CD4-positive, alpha-beta T cell treated with Interleukin-21 for 1 hour (primary cell): Measurements from ENCODE around the gene SERTAD1.
"Not testable (repeated sequence)": the region's sequence is repeated elsewhere in the genome, so short reads cannot be mapped to it uniquely, and the experiment has no call there.

ENCODE experiments used
- DNase-seq: peaks from one replicate; pipeline ENCODE4 v3.0.0-alpha.2; 2020

SERTAD1 gene

DNA sequence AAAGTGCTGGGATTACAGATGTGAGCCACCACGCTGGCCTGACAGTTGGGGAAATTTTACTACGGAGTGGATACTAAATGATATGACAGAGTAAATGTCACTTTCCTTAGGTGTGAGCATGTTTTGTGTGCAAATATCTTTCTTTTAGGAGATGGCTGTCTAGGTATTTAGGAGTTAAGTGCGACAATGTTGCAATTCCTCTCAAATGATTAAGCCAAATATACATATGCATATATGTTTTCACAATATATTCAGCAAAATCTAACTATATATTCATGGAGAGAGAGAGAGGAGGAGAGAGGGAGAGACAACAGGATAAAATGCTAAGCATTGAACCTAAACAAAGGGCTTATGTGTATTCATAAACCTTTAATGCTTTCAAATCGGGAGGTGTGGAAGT, 23.7 kb upstream of the SERTAD1 start:
- no peak for DNase-seq

DNA sequence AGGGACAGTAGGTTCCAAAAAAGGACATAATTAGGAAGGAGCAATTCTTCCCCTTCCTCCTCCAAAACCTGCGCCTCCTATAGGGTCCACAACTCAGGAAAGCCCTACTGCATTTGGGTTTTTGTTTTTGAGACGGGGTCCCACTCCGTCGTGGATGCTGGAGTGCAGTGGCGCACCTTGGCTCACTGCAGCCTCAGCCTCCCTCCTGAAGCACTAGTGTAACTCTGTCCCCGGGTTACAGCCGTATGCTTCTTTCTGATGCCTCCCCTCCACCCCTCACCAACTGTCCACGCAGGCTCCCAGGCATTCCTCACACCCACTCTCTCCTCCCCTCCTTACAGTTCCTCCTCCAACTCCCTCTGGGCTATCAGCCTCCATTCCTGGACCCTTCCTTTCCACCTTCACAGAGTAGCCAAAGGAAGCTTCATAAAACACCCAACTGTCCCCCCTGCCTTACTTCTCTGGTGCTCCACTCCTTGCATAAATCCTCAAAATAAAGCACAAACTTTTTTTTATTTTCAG, 20.5 kb upstream of the SERTAD1 start:
- no peak for DNase-seq

DNA sequence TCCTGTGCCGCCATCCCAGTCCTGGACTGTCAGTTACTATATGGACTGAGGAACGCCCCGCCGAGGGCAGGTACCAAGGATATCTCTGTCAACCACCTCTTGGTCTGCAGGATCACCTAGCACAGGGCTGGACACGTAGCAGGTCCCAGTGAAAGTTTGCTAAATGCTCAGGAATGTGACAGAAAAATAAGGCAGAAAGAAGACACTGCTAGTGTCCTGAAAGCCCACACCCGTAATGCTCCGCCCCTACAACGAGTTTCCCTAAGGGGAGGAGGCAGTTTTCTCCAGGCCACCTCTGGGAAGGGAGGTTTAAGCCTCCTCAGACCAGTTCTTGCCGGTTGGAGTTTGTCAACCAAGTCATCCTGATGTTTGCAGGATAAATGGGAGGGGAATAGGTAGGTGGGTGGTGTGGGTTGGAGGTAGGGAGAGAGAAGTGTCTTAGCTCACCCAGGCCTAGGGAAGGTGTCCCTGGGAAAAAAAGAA, 20.0 kb upstream of the SERTAD1 start:
- no peak for DNase-seq

DNA sequence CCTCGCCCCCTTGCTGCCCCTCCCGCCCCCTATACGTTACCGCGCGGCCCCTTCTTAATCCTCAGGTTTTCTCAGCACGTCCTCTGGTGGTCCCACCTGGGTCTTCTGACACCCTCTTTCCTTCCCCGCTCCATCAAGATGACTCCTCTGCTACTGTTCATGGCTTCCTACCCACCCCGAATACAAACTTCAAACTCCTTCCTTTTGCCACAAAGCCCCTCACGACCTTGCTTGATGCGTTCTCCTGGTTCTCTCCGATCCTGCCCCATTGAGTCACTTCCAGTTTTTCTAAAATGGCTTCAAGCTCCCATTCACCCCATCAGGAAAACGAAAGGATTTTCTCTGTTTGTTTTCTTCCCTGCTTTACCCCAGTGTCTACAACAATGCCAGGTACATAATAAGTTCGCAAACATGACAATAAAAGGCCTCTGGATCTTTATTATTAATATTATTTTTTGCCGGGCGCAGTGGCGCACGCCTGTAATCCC, 19.1 kb upstream of the SERTAD1 start:
- no peak for DNase-seq

DNA sequence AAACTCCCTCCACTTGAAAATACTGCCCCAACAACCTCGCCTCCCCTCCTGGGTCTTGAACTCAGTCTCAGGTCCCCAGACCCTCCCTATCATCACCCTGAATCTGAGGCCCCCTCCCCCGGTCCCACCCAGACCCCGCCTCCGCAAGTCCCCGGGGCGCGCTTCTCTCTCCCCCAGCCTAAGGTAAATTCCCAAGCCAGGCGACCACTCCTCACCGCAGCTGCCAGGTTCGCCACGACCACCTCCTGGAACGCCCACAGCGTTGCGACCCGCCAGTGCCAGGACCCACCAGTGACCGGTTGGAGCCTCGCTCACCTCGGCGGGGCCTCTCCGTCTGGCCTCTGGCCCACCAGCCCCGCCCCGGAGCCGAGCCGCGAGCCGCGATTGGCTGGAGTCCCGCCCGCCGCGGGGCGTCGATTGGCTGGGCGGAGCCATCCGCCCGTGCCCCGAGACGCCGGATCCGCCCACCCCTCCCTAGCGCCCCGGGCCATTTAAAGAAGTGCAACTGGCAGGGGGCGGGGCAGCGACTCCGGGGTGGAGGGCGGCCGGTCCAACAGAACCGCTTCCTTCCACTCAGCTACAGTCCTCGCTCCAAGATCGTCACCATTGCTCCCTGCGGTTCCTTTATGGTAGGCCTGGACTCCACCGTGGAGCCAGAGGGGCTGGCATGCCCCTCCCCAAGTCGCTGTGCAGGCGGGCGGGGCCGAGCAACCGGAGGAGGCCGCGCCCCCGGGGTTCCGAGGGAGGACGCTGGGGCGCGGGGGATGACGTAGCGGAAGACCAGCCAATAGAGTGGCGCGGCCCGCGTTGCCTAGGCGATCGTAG, 18.4 kb upstream of the SERTAD1 start, which contains the start of gene SERTAD3:
Gene SERTAD3, minus strand, starts transcription at position 336 of the 825 bp plus-strand sequence. CDS start 2,255 bp downstream, outside the sequence.
- DNase-seq, result peak; percentile 96

DNA sequence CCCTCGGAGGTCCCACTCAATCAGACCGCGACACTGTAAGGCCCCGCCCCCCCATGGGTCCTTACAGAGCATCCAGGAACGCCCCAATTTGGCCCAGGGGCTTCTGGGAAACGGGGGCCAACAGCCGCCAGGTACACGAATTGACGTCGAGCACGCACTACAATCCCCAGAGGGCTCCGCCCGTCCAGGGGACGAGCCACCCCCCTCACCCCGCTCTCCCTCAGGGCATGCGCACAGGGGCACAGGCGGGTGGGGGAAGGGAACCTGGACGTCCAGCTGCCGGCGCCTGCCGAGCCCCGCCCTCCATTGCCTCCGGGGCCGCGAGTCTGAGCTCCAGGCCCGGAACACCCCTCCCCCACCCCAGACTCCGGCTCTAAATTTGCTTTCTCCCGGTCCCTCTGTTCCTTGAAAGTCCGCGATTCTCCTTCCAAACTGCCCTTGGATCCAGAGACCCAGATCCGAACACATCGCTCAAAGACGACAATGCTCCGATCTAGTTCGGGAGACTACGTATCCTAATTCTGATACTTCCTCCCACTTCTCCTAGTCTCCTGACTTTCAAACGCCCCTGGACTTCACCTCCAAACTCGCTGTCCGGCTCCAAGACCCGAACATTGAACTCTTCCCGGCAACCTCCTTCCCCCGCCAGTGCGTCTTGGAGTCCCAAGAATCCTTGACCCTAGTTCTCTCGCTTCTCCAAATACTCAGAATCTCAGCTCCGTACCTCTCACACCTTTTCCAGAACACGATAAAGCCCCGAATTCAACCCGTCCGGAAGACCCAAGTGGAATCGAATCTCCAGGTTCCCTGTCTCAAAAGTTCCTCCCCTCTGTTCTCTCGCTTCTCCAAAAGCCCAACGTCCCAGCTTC, 17.6 kb upstream of the SERTAD1 start:
- peak; percentile 100 for DNase-seq

DNA sequence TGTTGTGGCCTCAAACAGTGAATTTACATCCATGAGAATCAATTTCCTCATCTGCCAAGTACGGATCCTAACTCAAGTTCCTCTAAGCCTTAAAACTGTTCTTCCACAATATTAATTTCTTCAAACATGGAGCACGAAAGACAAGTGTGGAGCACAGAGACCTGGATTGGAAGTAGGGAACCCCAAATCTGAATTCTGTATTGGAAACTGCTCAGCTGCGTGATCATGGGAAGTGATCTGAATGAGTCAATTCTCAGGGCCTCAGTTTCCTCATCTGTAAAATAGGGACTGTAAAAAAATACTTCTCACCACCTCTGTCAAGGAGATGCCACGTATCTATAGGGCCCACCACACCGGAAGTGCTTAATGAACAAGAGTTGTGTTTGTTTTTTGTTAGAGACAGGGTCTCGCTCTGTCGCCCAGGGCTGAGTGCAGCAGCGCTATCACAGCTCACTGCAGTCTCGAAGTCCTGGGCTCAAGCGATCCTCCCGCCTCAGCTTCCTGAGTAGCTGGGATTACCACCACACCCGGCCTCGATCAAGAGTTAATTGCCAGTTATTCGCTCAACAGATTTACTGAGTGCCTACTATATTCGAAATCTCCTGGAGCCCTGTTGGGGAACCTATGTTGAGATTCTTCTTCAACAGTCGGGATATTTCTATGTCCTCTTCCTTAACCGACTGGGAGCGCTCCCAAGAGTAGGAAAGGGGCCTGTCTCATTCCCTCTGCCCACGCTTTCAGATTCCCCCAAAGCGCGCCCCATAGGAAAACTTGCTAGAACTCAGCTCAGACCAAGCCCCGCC, 16.7 kb upstream of the SERTAD1 start:
- no peak for DNase-seq

DNA sequence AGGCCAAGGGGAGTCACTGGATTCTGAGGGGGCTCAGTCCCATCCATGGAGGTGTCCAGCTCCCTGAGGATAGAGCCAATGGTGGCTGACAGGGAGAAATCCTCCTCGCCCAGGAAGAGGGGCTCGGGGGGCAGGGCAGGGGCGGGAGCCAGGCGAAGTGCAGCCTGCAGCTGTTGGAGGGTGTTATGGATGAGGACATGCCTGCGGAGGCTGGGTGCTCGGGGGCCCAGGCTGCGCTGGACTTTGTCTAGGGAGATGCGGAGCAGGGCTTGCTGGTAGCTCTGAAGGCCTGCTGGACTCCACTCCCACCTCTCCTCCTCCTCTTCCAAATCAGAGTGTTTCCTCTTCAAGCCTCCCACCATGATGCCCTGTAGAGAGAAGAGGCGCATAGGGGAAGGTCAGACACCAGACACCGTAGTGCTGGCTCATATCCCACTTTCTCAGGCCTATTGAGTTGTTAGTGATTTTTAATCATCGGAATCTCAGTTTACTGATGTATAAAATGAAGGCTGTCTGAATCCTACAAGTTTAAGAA, 16.0 kb upstream of the SERTAD1 start:
- DNase-seq, result no peak

DNA sequence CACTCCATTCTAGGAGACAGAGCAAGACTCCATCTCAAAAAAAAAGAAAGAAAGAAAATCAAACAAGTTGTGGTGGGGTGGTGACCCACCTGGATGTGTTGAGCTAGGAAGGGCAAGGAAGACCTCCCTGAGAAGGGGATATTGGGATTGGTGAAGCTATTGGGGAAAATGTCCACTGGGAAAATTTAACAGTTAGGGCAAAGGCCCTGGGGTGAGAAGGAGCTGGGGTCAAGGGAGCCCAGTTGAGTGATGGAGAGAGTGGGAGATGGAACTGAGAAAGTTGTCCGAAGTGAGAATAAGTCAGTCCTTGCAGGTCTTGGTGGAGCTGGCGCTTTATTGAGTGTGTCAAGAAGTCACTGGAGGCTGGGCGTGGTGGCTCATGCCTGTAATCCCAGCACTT, 12.5 kb upstream of the SERTAD1 start:
- no peak for DNase-seq

DNA sequence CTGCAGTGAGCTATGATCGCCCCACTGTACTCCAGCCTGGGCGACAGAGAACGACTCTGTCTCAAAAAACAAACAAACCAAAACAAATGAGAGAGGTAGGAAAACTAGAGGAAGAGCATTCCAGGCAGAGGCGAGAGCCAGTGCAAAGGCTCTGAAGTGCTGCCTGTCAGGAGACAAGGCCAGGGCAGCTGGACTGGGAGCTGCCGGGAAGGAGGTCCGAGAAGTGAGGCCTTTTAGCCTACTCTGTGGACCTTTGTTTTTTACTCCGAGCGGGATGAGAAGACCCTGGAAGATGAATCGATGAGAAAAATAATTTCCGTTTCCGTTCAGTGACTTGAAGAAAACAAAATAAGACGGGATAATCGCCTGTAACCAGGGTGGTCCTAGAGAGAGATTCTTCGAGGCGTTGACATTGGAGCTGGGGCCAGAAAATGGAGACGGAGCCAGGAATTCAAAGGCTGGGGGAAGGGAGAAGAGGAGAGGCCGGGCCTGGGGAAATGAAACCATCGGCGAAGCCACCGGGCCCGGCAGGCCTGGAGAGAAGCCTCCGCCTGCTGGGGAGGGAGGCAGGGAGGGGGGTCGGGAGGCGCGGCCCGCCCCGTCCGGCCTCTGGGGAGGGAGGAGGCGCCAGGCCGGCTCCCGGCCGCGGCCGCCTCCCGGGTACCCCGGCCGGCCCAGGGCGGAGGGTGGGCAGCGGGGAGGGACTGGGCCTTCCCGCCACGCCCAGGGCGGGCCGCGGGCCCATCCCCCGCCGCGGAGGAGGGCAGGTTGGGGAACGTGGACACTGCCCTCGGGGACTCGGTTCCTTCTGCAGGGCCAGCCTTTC, 7.8 kb upstream of the SERTAD1 start:
- DNase-seq, result peak; percentile 60

DNA sequence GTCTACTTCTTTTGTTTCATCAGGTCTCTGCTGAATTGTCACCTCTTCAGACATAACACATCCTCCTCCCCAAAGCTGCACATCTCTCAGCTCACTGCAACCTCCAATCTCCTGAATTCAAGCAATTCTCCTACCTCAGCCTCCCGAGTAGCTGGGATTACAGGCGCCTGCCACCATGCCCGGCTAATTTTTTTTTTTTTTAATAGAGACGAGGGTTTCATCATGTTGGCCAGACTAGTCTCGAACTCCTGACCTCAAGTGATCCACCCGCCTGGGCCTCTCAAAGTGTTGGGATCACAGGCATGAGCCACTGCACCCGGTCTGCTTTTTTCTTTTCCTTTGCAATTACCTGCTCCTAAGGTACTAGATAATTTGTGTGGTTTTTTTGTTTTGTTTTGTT, 7.0 kb upstream of the SERTAD1 start:
- not testable (repeated sequence) for DNase-seq

DNA sequence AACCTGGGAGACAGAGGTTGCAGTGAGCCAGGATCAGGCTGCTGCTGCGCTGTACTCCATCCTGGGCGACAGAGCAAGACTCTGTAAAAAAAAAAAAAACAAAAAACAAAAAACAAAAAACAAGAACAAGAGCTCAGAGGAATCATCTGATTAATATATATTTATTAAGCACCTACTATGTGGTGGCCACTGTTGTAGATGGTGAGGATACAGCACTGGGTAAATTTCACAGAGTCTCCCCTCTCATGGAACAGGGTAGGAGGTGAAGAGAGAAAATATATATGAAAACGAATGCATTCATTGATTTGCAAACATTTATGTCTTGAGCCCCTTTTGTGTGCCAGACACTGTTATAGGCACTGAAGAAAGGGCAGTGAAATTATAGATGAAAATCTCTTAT, 5.9 kb upstream of the SERTAD1 start:
- no peak for DNase-seq

DNA sequence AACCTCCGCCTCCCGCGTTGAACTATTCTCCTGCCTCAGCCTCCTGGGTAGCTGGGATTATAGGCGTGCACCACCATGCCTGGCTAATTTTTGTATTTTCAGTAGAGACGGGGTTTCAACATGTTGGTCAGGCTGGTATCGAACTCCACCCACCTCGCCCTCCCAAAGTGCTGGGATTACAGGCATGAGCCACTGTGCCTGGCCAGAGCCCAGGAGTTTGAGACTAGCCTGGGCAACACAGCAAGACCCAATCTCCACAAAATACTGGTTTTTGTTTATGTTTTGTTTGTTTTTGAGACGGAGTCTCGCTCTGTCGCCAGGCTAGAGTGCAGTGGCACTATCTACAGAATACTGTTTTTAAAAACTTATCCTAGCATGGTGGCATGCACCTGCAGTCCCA, 4.5 kb upstream of the SERTAD1 start:
- not testable (repeated sequence) for DNase-seq

DNA sequence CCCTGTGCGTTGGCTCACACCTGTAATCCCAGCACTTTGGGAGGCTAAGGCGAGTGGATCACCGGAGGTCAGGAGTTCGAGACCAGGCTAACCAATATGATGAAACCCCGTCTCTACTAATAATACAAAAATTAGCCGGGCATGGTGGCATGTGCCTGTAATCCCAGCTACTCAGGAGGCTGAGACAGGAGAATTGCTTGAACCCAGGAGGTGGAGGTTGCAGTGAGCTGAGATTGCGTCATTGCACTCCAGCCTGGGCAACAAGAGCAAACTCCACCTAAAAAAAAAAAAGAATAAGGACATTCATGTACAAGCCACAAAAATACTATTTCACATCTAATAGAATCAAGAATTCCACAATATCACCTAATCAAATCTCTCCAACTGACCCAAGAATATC, 2.4 kb upstream of the SERTAD1 start:
- DNase-seq, result not testable (repeated sequence)

DNA sequence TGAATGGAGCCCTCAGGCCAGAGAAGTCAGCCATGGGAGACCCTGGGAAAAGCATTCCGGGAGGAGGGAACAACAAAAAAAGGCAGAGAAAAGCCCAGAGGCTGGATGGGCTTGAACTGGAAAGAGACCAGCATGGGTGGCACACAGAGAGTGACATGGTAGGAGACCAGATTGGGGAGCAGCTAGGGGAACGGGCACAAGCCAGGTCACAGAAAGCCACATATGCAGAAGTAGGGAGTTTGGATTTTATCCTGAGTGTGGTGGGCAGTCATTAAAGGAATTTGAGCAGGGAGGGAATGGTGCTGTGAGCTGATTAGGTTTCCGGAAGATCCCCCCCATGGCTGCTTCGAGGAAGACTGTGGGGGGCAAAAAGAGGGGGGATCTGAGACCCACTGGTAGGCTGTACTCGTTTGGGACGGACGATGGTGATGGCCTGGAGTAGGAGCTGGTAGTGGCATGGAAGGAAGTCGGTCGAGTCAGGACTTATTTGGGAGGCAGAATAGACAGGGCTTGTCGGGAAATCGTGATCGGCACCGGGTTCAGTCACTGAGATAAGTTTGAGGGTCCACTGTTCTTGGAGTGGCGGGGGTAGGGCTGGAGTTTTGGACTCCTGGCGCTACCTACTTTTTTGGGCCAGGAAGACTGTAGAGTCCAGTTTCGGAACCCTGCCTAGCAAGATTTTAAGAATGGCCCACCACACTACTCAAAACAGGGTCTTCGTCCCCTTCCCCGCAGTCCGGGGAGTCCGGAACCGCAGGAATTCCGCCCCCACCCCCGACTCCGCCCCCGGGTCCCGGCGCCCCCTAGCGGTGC, 949 bp downstream of the SERTAD1 start:
- peak; percentile 21 for DNase-seq

DNA sequence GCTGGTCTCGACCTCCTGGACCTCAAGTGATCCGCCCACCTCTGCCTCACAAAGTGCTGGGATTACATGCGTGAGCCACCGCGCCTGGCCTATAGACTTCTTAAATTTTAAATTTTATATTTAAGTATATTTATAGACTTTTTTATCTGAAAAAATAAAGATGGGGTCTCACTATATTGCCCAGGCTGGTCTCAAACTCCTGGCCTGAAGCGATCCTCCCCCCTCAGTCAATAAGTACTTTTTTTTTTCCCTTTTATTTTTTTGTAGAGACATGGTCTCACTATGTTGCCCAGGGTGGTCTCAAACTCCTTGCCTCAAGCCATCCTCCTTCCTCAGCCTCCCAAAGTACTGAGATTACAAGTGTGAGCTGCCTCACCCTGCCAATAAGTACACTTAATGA, 1.9 kb downstream of the SERTAD1 start:
- DNase-seq, result no peak

DNA sequence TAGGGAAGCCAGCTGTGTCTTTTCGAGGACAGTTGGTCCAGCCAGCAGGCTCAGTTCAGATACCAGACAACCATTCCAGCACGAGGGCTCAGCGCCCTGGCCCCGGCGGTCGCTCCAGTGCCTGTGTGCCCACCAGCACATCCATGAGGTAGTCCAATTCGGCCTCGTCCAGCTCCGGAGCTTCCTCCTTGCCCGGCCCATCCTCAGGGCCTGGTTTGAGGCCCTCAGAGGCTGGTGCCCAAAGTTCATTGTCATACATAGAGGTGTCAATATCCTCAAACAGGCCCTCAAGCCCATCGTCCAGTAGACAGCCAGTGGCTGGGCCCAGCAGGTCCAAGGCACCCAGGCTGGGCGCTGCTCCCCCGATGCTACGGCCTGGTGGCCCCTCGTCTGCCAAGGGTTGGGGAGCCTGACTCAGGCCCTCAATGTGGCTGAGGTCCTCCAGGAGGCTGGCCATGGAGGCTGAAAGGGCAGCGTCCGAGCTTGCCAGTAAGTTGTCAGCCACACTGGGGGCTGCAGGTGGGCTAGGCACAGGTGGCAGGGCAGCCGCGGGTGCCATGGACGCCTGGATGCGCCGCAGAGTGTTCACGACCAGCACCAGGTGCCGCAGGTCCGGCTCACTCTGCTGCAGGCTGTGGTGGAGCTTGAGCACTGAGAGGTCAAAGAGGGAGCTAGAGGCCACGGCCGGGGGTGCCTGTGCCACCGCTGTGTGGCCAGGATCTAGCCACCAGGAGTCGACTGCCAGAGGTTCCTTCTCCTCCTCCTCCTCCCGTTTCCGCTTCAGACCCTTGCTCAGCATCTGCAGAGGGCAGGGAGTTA, 2.8 kb downstream of the SERTAD1 start:
- DNase-seq, result no peak

DNA sequence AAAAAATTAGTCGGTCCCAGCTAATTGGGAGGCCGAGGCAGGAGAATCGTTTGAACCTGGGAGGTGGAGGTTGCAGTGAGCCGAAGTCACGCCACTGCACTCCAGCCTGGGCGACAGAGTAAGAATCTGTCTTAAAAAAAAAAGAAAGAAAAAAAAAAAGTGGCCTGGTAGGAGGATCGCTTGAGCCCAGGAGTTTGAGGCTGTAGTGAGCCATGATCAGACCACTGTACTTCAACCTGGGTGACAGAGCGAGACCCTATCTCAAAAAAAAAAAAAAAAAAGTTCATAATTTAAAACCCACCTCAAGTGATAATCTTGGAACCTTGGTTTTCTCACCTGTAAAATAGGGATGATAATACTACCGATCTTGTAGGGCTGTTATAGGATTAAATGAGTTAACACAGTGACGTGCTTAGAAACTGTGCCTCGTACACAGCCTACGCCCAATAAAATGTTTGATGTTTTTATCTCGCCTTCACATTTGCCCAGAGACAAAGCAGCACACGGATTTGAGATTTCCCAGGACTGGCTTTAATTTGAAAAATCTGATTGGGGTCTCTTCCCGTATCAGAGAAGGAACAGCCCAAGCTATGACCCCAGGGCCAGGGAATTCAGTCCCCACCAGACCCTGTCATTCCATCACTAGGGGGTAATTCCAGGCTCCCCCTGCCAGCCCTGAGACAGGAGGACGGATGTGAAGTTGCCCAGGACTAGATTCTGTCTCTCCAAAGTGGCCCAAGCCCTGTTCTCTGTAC, 3.6 kb downstream of the SERTAD1 start:
- no peak for DNase-seq
